Measurements from ENCODE around the gene PHPT1. TPM values are rescaled to one million over a fixed set of nuclear protein-coding genes. Genes with fewer than 3 reads are reported as not detected.
A peak's percentile ranks its signal among the peaks of the same experiment; 100 is the strongest.

PHPT1 gene
- total and polyA plus RNA-seq, 2 of the 13 experiments (the other 11 are each of a cell fraction or from before 2014, with no cell fraction given): 189 to 192 TPM

DNA sequence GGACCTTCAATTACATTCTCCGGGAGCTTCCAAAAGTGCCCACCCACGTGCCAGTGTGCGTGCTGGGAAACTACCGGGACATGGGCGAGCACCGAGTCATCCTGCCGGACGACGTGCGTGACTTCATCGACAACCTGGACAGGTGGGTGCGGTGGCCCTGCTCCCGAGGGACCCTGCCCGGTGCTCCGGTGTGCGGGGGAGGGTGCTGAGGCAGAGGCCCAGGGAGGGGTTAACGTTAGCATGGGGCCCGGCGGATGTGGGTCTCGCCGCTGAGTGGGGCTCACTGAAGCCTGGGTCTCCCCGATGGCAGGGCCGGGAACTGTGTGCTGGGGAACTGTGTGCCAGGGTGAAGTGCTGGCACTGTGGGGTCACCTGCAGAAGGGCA, 17.5 kb upstream of the PHPT1 start (continued):
- TF ChIP-seq, protein P1, sequence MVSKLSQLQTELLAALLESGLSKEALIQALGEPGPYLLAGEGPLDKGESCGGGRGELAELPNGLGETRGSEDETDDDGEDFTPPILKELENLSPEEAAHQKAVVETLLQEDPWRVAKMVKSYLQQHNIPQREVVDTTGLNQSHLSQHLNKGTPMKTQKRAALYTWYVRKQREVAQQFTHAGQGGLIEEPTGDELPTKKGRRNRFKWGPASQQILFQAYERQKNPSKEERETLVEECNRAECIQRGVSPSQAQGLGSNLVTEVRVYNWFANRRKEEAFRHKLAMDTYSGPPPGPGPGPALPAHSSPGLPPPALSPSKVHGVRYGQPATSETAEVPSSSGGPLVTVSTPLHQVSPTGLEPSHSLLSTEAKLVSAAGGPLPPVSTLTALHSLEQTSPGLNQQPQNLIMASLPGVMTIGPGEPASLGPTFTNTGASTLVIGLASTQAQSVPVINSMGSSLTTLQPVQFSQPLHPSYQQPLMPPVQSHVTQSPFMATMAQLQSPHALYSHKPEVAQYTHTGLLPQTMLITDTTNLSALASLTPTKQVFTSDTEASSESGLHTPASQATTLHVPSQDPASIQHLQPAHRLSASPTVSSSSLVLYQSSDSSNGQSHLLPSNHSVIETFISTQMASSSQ (IDR thresholded peaks at IDR 0.05; ENCODE audit: low read depth): no peak
- TF ChIP-seq, protein P1 (CRISPR knock-in tag; IDR thresholded peaks at IDR 0.05; ENCODE audit: borderline replicate concordance): no peak
- TF ChIP-seq ZNF607 (CRISPR knock-in tag; IDR thresholded peaks at IDR 0.05; ENCODE audit: borderline replicate concordance): no peak
- TF ChIP-seq ZNF747 (CRISPR knock-in tag; IDR thresholded peaks at IDR 0.05; ENCODE audit: borderline replicate concordance): no peak
- no peak for TF ChIP-seq GATAD1 (CRISPR knock-in tag; IDR thresholded peaks at IDR 0.05)
- TF ChIP-seq GATAD2A (CRISPR knock-in tag; IDR thresholded peaks at IDR 0.05): no peak
- TF ChIP-seq TARDBP (CRISPR knock-in tag; IDR thresholded peaks at IDR 0.05): no peak
- no peak for TF ChIP-seq ETV6 (CRISPR knock-in tag; conservative IDR thresholded peaks at IDR 0.05)
- no peak for TF ChIP-seq RORA (CRISPR knock-in tag; IDR thresholded peaks at IDR 0.05)
- no peak for TF ChIP-seq ATF3 (CRISPR knock-in tag; IDR thresholded peaks at IDR 0.05)
- TF ChIP-seq, protein P2, sequence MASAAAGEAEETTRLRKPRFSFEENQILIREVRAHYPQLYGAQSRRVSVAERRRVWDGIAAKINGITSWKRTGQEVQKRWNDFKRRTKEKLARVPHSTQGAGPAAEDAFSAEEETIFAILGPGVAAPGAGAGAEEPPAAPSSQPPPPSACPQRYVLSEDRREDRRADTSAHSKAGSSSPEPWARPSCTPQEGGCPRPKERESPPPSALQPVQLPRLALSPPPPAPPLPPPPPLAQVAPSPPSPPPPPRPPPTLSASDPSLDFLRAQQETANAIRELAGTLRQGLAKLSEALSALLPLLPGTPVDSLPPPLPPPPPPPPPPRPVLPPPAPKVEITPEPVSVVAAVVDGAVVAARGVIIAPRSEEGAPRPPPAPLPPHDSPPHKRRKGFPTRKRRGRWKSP (CRISPR knock-in tag; IDR thresholded peaks at IDR 0.05): no peak
- no peak for TF ChIP-seq ZBTB25 (CRISPR knock-in tag; IDR thresholded peaks at IDR 0.05)
- peak; percentile 20 for TF ChIP-seq AGO1 (IDR thresholded peaks at IDR 0.05; ENCODE audit: low read depth, low read length, poor library complexity, severe bottlenecking)
- no peak for TF ChIP-seq REXO4 (CRISPR knock-in tag; IDR thresholded peaks at IDR 0.05; ENCODE audit: borderline replicate concordance)
- TF ChIP-seq NFIC (IDR thresholded peaks at IDR 0.05; ENCODE audit: low read length): no peak
- peak; percentile 87 for TF ChIP-seq AGO2 (optimal IDR thresholded peaks at IDR 0.05; ENCODE audit: low read depth, low read length)
- no peak for TF ChIP-seq ZNF710 (CRISPR knock-in tag; IDR thresholded peaks at IDR 0.05; ENCODE audit: borderline replicate concordance)

Data from HepG2 (cell line).